GM12878 (cell line): ENCODE results near the gene MEIKIN.

Experiments
- EZH2 ChIP-seq: IDR thresholded peaks from 2 replicates; pipeline ENCODE4 v1.6.1; 2012; ENCODE audit warnings: low read depth, mild to moderate bottlenecking, control low read depth, inconsistent platforms, low read length, borderline replicate concordance; ENCODE audit not compliant: control insufficient read depth
- NFYB ChIP-seq: IDR thresholded peaks from 2 replicates; pipeline ENCODE4 v1.6.1; 2011; ENCODE audit warnings: low read depth, mild to moderate bottlenecking, low read length, improper control_type of control experiment, moderate library complexity; ENCODE audit not compliant: insufficient read depth
- NRF1 ChIP-seq: conservative IDR thresholded peaks from 2 replicates; pipeline ENCODE4 v1.6.1; 2011; ENCODE audit warnings: mild to moderate bottlenecking, low read depth, low read length, improper control_type of control experiment

GRCh38 chr5:131994090-131994489 is 48.6 kb upstream of the MEIKIN start:
- no peak for TF ChIP-seq NRF1
- no peak for TF ChIP-seq EZH2
- TF ChIP-seq NFYB: no peak
